Fibroblast of villous mesenchyme (primary cell): ENCODE results near the gene GLE1. TPM values are rescaled to one million over a fixed set of nuclear protein-coding genes. Genes with fewer than 3 reads are reported as not detected.
"Not testable (repeated sequence)": the region's sequence is repeated elsewhere in the genome, so short reads cannot be mapped to it uniquely, and the experiment has no call there.

Experiments
- DNase-seq: peaks from one replicate; pipeline ENCODE4 v3.0.0-alpha.2; 2010; ENCODE audit warnings: low read depth
- H3K4me3 ChIP-seq: 2 replicates; pipeline ENCODE4 v1.5.1; 2011; ENCODE audit warnings: low read depth, mild to moderate bottlenecking, low read length
- total RNA-seq: library from RNA; depleted of rRNA; stranded (reverse); fragments of >200 nt; gene quantifications from 2 replicates; pipeline ENCODE4 v1.2.3, GENCODE V29; 2012
- TF ChIP-seq, protein P1 (sequence below): IDR thresholded peaks from 2 replicates; pipeline ENCODE4 v1.5.1; 2012; ENCODE audit warnings: low read depth, mild to moderate bottlenecking, low read length; ENCODE audit not compliant: insufficient read depth

The GLE1 gene
- total RNA-seq, 1 donor = 35.0 TPM

DNA sequence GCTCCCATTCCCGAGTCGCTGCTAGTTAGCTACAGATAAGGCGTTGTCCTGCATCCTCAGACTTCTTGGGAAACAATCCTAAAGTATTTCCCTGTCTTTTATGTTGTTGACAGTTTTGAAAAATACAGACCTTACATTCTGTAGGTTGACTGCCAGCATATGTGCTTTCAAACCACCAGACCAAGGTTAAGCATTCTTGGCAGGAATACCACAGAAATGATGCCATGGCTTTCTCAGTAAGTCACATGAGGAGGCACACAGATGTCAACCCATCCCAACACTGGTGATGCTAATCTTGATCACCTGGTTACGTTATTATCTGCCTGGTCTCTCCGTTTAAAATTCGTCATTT, 871 bp downstream of the GLE1 start:
- H3K4me3 ChIP-seq = peak overlapping the region; percentile 97
- TF ChIP-seq, protein P1, sequence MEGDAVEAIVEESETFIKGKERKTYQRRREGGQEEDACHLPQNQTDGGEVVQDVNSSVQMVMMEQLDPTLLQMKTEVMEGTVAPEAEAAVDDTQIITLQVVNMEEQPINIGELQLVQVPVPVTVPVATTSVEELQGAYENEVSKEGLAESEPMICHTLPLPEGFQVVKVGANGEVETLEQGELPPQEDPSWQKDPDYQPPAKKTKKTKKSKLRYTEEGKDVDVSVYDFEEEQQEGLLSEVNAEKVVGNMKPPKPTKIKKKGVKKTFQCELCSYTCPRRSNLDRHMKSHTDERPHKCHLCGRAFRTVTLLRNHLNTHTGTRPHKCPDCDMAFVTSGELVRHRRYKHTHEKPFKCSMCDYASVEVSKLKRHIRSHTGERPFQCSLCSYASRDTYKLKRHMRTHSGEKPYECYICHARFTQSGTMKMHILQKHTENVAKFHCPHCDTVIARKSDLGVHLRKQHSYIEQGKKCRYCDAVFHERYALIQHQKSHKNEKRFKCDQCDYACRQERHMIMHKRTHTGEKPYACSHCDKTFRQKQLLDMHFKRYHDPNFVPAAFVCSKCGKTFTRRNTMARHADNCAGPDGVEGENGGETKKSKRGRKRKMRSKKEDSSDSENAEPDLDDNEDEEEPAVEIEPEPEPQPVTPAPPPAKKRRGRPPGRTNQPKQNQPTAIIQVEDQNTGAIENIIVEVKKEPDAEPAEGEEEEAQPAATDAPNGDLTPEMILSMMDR = no peak
- DNase-seq = peak; percentile 38

DNA sequence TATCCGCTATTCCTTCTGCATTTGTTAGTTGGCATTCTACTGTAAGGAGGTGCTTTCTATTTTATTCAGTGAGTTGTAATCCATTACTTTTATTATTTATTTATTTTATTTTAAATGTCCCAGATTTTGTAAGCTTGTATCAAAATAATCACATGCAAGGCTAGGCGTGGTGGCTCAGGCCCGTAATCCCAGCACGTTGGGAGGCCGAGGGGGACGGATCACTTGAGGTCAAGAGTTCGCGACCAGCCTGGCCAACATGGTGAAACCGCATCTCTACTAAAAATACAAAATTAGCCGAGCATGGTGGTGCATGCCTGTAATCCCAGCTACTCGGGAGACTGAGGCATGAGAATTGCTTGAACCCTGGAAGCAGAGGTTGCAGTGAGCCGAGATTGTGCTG, 1.4 kb downstream of the GLE1 start:
- not testable (repeated sequence) for DNase-seq, H3K4me3 ChIP-seq

GRCh38 chr9:128512820-128513219, 8.3 kb downstream of the GLE1 start:
- DNase-seq = no peak
- no peak overlapping the region for H3K4me3 ChIP-seq
- TF ChIP-seq, protein P1 = no peak

DNA sequence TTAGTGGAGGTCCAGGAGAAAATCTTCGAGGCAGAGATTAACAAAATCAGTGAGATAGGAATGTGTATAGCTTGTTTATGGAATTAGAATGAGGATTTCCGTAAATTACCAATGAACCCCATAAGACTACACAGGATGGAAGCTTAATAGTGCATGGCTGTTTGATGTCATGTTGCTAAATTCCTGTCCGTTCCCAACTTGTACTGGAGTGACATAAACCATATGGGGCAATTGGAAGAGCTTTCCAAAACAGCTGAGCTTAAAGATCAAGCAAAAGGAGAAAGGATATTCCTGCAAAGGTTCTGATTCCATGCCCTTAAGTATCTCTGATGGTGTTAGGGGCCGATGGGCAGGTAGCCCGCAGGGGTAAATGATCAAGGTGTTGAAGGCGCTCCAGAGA, 17.4 kb downstream of the GLE1 start:
- DNase-seq = peak; percentile 53
- TF ChIP-seq, protein P1 = no peak
- no peak overlapping the region for H3K4me3 ChIP-seq

DNA sequence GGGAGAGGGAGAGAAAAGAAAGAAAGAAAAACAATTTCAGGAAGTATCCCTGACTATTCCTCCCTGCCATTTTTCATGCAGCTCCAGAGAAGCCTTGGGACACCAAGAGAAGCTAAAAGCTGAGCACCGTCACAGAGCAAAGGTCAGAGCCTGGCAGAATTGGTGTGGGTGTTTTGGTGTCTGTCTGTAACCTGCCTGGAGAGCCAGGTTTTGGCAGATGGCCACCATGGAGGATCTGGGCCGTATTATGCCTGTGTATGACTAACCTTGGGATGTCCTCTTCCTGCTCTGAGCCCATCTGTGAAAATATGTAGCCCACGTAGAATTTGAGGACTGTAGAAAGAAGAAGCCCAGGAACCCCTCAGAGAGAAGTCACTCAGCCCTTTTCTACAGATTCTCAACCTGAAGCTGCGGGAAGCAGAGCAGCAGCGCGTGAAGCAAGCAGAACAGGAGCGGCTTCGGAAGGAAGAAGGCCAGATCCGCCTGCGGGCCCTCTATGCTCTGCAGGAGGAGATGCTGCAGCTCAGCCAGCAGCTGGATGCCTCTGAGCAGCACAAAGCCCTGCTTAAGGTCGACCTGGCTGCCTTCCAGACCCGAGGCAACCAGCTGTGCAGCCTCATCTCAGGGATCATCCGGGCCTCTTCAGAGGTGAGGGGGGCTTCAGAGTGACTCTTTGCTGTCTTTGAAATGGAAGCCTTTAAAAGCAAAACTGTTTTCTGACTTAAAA, 18.8 kb downstream of the GLE1 start:
- TF ChIP-seq, protein P1 = no peak
- H3K4me3 ChIP-seq = no peak overlapping the region
- peak; percentile 83 for DNase-seq

DNA sequence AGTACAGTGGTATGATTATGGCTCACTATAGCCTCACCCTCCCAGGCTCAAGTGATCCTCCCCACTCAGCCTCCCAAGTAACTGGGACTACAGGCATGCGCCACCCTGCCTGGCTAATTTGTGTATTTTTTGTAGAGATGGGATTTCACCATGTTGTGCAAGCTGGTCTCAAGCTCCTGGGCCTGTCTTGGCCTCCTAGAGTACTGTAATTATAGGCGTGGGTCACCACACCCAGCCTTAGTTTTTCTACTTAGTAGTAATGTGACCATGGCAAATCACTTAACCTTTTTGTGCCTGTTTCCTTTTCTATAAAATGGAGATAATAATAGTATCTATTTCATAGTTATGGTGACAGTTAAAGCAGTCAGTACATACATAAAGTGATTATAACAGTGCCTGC, 22.2 kb downstream of the GLE1 start:
- DNase-seq = no peak
- H3K4me3 ChIP-seq = no peak overlapping the region
- TF ChIP-seq, protein P1 = no peak

- TF ChIP-seq, protein P1 = no peak
- peak; percentile 84 for DNase-seq
- no peak overlapping the region for H3K4me3 ChIP-seq
Observed at GRCh38 chr9:128528445-128529160, 24.1 kb downstream of the GLE1 start.
